Measurements from ENCODE around the gene CD7. TPM values are rescaled to one million over a fixed set of nuclear protein-coding genes. Genes with fewer than 3 reads are reported as not detected.

CD7 gene
- total and polyA plus RNA-seq, 9 of the 15 experiments (the other 6 are each of a cell fraction or from before 2014, with no cell fraction given) = 0.21 to 0.35 TPM; not detected in 7

GRCh38 chr17:82332669-82333278, 15.4 kb upstream of the CD7 start (continued):
- TF ChIP-seq MECOM (CRISPR knock-in tag; IDR thresholded peaks at IDR 0.05) (no peak), NR2C1 (IDR thresholded peaks at IDR 0.05) (no peak), NR2C1 (tag; IDR thresholded peaks at IDR 0.05) (no peak), ZNF766 (CRISPR knock-in tag; conservative IDR thresholded peaks at IDR 0.05) (no peak), GTF2E2 (tag; IDR thresholded peaks at IDR 0.05) (no peak), ZFX (CRISPR knock-in tag; IDR thresholded peaks at IDR 0.05) (peak; percentile 72), MAFF (IDR thresholded peaks at IDR 0.05; ENCODE audit: low read length) (peak; percentile 97), TGIF2 (CRISPR knock-in tag; IDR thresholded peaks at IDR 0.05) (no peak), GTF2A2 (tag; IDR thresholded peaks at IDR 0.05) (no peak), SIN3B (IDR thresholded peaks at IDR 0.05; ENCODE audit: low read depth) (no peak), TRIM25 (IDR thresholded peaks at IDR 0.05; ENCODE audit: borderline replicate concordance) (no peak), ZNF316 (IDR thresholded peaks at IDR 0.05) (peak; percentile 99), ZNF551 (CRISPR knock-in tag; IDR thresholded peaks at IDR 0.05) (no peak), SP2 (IDR thresholded peaks at IDR 0.05; ENCODE audit: extremely low read depth, low read depth, low read length, poor library complexity, severe bottlenecking) (no peak), ZNF740 (CRISPR knock-in tag; IDR thresholded peaks at IDR 0.05) (no peak; the same call in 1 of the 2 replicates), ZNF740 (tag; IDR thresholded peaks at IDR 0.05) (no peak), CREM (IDR thresholded peaks at IDR 0.05; ENCODE audit: low read depth) (no peak), ZNF12 (CRISPR knock-in tag; IDR thresholded peaks at IDR 0.05) (peak; percentile 33; the same call in 1 of the 2 replicates), USF1 (CRISPR knock-in tag; IDR thresholded peaks at IDR 0.05) (no peak), CBX3 (IDR thresholded peaks at IDR 0.05; ENCODE audit: borderline replicate concordance in 1 of 2, low read length in 2 of 2) (no peak), ZC3H11A (IDR thresholded peaks at IDR 0.05; ENCODE audit: low read depth, low read length) (no peak), NEUROD1 (IDR thresholded peaks at IDR 0.05; ENCODE audit: borderline replicate concordance, low read depth, low read length, partially characterized antibody) (no peak), TCF15 (CRISPR knock-in tag; IDR thresholded peaks at IDR 0.05) (no peak)

Data from K562 (cell line).